SK-N-MC (cell line): ENCODE results near the gene FBLN7.

Source experiments
- EZH2 ChIP-seq: fragments of 200-600 bp; sonication (generic); IDR thresholded peaks from one replicate; pipeline ENCODE4 v1.6.1; 2017; ENCODE audit warnings: antibody characterized with exemption
- FOXP2 ChIP-seq: optimal IDR thresholded peaks from 2 replicates; pipeline ENCODE3; 2011; ENCODE audit warnings: mild to moderate bottlenecking, moderate library complexity; ENCODE audit not compliant: insufficient read depth; ENCODE audit errors: extremely low read length, control extremely low read depth
- POLR2AphosphoS5 ChIP-seq: IDR thresholded peaks from 2 replicates; pipeline ENCODE4 v1.6.1; 2012; ENCODE audit warnings: mild to moderate bottlenecking, low read depth, low read length, borderline replicate concordance

DNA sequence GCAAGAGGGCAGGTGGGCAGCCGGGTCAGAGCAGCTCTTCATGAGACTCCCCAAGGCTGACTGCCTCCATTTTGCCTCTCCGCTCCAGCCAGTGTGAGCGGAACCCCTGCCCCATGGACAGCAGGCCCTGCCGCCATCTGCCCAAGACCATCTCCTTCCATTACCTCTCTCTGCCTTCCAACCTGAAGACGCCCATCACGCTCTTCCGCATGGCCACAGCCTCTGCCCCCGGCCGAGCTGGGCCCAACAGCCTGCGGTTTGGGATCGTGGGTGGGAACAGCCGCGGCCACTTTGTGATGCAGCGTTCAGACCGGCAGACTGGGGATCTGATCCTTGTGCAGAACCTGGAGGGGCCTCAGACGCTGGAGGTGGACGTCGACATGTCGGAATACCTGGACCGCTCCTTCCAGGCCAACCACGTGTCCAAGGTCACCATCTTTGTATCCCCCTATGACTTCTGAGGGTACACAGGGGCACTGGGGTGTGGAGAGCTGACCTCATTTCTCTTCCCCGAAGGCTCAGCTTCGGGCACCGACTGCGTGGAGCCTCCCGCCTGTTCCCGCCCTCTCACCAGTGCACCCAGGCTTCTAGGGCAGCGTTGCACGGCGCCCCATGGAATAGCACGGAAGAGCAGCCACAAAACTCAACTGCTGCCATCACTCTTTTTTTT, 49.0 kb downstream of the FBLN7 start:
- TF ChIP-seq EZH2 (no peak), POLR2AphosphoS5 (no peak), FOXP2 (no peak)
